Large intestine (tissue), 3 donors: ENCODE measurements around the gene COL1A2. TPM values are rescaled to one million over a fixed set of nuclear protein-coding genes. Genes with fewer than 3 reads are reported as not detected.

Source experiments
- DNase-seq, 2 donors: peaks; one replicate each; pipeline versions ENCODE4 v3.0.0 to v3.0.0-alpha.2; 2013
- H3K27ac ChIP-seq: one replicate; pipeline ENCODE4 v1.5.1; 2013; ENCODE audit warnings: low read length
- H3K27me3 ChIP-seq: 2 replicates; pipeline ENCODE4 v1.6.1; 2013; ENCODE audit warnings: low read length; ENCODE audit not compliant: control insufficient read depth, insufficient read depth
- H3K36me3 ChIP-seq: 2 replicates; pipeline ENCODE4 v1.6.1; 2013; ENCODE audit warnings: low read length; ENCODE audit not compliant: control insufficient read depth, insufficient read depth
- H3K4me1 ChIP-seq: one replicate; pipeline ENCODE4 v1.6.1; 2013; ENCODE audit warnings: low read length; ENCODE audit not compliant: control insufficient read depth, insufficient read depth
- H3K4me3 ChIP-seq: one replicate; pipeline ENCODE4 v1.5.1; 2013; ENCODE audit warnings: low read length
- H3K9me3 ChIP-seq: one replicate; pipeline ENCODE4 v1.6.1; 2013; ENCODE audit warnings: mild to moderate bottlenecking, low read depth, low read length, moderate library complexity; ENCODE audit not compliant: control insufficient read depth
- WGBS: methylation state at CpG from one replicate; pipeline ENCODE4 v1.1.5; 2013; ENCODE audit warnings: low lambda C conversion rate; ENCODE audit not compliant: insufficient coverage; 5-methylcytosine and 5-hydroxymethylcytosine counted together
- polyA plus RNA-seq: library from polyadenylated mRNA; unstranded; fragments of 120-200 nt; gene quantifications from one replicate; pipeline ENCODE4 v1.2.1, GENCODE V29; 2013

Gene COL1A2
- polyA plus RNA-seq, 1 donor: 532 TPM

GRCh38 chr7:94393246-94394108 lies 1.2 kb upstream of the COL1A2 start:
- peak overlapping the region; percentile 61 for H3K4me3 ChIP-seq
- peak overlapping the region; percentile 83 for H3K27ac ChIP-seq
- WGBS: no CpG with 5 or more reads among the region's 24 CpGs
- peaks cover 19% of the 10 kb centered on the region for H3K27me3 ChIP-seq
- H3K36me3 ChIP-seq: no peaks in the 10 kb centered on the region
- peak; percentile 29 to 44 for DNase-seq
- peaks cover 11% of the 10 kb centered on the region for H3K4me1 ChIP-seq
- peaks cover 4% of the 10 kb centered on the region for H3K9me3 ChIP-seq

GRCh38 chr7:94394109-94394436 lies 622 bp upstream of the COL1A2 start:
- peak overlapping the region; percentile 61 for H3K4me3 ChIP-seq
- H3K36me3 ChIP-seq: no peaks in the 10 kb centered on the region
- peaks cover 19% of the 10 kb centered on the region for H3K27me3 ChIP-seq
- peaks cover 4% of the 10 kb centered on the region for H3K9me3 ChIP-seq
- H3K4me1 ChIP-seq: peaks cover 11% of the 10 kb centered on the region
- DNase-seq: peak in 1 of 2 donors; percentile 26
- no CpG with 5 or more reads among the region's 19 CpGs for WGBS
- peak overlapping the region; percentile 83 for H3K27ac ChIP-seq

- Histone ChIP-seq H3K27me3 (peaks cover 19% of the 10 kb centered on the region), H3K9me3 (peaks cover 4% of the 10 kb centered on the region), H3K36me3 (peaks cover 3% of the 10 kb centered on the region), H3K4me1 (peaks cover 11% of the 10 kb centered on the region), H3K27ac (peak overlapping the region; percentile 83), H3K4me3 (peak overlapping the region; percentile 61)
- 3% methylated on average over 4 of the region's 14 CpGs for whole genome bisulfite sequencing
- peak; percentile 69 to 72 for DNase-seq
Observed at GRCh38 chr7:94395141-94396036, 694 bp downstream of the COL1A2 start.

GRCh38 chr7:94396037-94396431 lies 1.3 kb downstream of the COL1A2 start:
- peak overlapping the region; percentile 61 for H3K4me3 ChIP-seq
- peaks cover 4% of the 10 kb centered on the region for H3K9me3 ChIP-seq
- peaks cover 19% of the 10 kb centered on the region for H3K27me3 ChIP-seq
- DNase-seq: peak in 1 of 2 donors; percentile 33
- peaks cover 11% of the 10 kb centered on the region for H3K4me1 ChIP-seq
- peak overlapping the region; percentile 83 for H3K27ac ChIP-seq
- WGBS: no CpG with 5 or more reads among the region's 3 CpGs
- H3K36me3 ChIP-seq: peaks cover 6% of the 10 kb centered on the region

GRCh38 chr7:94396596-94396995 lies 1.9 kb downstream of the COL1A2 start:
- DNase-seq: no peak
- Histone ChIP-seq H3K27ac (peak overlapping the region; percentile 83), H3K4me3 (peak overlapping the region; percentile 61), H3K9me3 (peaks cover 4% of the 10 kb centered on the region), H3K36me3 (peaks cover 8% of the 10 kb centered on the region), H3K27me3 (peaks cover 19% of the 10 kb centered on the region), H3K4me1 (peaks cover 11% of the 10 kb centered on the region)
- 89% methylated on average over 1 of the region's 4 CpGs for WGBS

- WGBS: no CpG with 5 or more reads among the region's 1 CpG
- Histone ChIP-seq H3K9me3 (peaks cover 4% of the 10 kb centered on the region), H3K27me3 (peaks cover 19% of the 10 kb centered on the region), H3K36me3 (peaks cover 8% of the 10 kb centered on the region), H3K27ac (no peak overlapping the region), H3K4me3 (peak overlapping the region; percentile 12), H3K4me1 (peaks cover 11% of the 10 kb centered on the region)
- no peak for DNase-seq
Observed at GRCh38 chr7:94397722-94398121, 3.0 kb downstream of the COL1A2 start.

GRCh38 chr7:94398841-94399240 lies 4.1 kb downstream of the COL1A2 start:
- H3K9me3 ChIP-seq: peaks cover 4% of the 10 kb centered on the region
- H3K36me3 ChIP-seq: peaks cover 10% of the 10 kb centered on the region
- H3K27me3 ChIP-seq: peaks cover 14% of the 10 kb centered on the region
- WGBS: 80% methylated on average over 3 of the region's 6 CpGs
- DNase-seq: no peak
- peaks cover 8% of the 10 kb centered on the region for H3K4me1 ChIP-seq
- H3K4me3 ChIP-seq: peak overlapping the region; percentile 3
- H3K27ac ChIP-seq: no peak overlapping the region

GRCh38 chr7:94400022-94400421 lies 5.3 kb downstream of the COL1A2 start:
- H3K4me1 ChIP-seq: peaks cover 3% of the 10 kb centered on the region
- peak overlapping the region; percentile 11 for H3K4me3 ChIP-seq
- no peak for DNase-seq
- H3K36me3 ChIP-seq: peaks cover 17% of the 10 kb centered on the region
- no peak overlapping the region for H3K27ac ChIP-seq
- no CpG with 5 or more reads among the region's 2 CpGs for WGBS
- H3K27me3 ChIP-seq: peaks cover 4% of the 10 kb centered on the region
- H3K9me3 ChIP-seq: no peaks in the 10 kb centered on the region

GRCh38 chr7:94400643-94401427 lies 6.1 kb downstream of the COL1A2 start:
- Histone ChIP-seq H3K27me3 (no peaks in the 10 kb centered on the region), H3K4me3 (peak overlapping the region; percentile 11), H3K27ac (no peak overlapping the region), H3K36me3 (peaks cover 17% of the 10 kb centered on the region), H3K9me3 (no peaks in the 10 kb centered on the region), H3K4me1 (no peaks in the 10 kb centered on the region)
- WGBS: 83% methylated on average over 2 of the region's 6 CpGs
- DNase-seq: no peak

- Histone ChIP-seq H3K9me3 (no peaks in the 10 kb centered on the region), H3K4me1 (no peaks in the 10 kb centered on the region), H3K36me3 (peaks cover 20% of the 10 kb centered on the region), H3K4me3 (no peak overlapping the region), H3K27me3 (no peaks in the 10 kb centered on the region), H3K27ac (no peak overlapping the region)
- no peak for DNase-seq
- WGBS: 100% methylated on average over 1 of the region's 1 CpG
Observed at GRCh38 chr7:94401428-94401814, 6.7 kb downstream of the COL1A2 start.
